ENCODE data around the gene MEF2B. TPM values are rescaled to one million over a fixed set of nuclear protein-coding genes. Genes with fewer than 3 reads are reported as not detected.

The MEF2B gene
- total and polyA plus RNA-seq, 10 of the 15 experiments (the other 5 are each of a cell fraction or from before 2014, with no cell fraction given), result 0.09 to 33.0 (median 8.9) TPM

DNA sequence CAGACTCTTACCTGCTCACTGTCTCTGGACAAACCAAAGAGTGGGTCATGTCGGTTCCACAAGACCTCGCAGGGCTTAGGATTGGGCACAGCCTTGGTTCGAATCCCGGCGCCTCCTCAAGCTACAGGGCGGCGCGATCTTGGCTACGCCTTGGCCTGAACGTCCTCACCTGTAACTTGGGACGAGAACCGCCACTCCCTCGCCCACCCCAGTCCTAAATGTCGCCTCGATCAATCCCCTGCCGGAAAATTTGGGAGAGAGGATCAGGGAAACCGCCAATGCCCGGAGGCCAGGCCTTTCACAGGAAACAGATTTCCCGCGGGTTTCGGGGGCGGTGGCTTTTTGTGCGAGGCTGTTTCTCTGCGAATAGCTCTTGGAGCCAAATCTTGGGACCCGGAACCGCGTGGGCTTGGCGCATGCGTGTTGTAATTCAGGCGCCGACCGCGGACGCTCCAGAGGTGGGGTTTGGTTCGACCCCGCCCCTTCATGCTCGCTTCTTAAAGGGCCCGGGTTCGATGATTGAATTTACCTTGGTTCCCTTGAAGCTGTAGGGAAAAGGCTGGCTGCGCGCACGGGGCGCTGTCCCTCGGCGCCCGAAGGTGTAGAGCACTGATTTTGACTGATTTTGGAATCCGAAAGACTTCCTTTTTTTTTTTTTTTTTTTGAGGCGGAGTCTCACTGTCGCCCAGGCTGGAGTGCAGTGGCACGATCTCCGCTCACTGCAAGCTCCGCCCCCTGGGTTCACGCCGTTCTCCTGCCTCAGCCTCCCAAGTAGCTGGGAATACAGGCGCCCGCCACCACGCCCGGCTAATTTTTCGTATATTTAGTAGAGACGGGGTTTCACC, 33.2 kb upstream of the MEF2B start, which contains the start of gene NR2C2AP (continued):
- TF ChIP-seq, protein P1, sequence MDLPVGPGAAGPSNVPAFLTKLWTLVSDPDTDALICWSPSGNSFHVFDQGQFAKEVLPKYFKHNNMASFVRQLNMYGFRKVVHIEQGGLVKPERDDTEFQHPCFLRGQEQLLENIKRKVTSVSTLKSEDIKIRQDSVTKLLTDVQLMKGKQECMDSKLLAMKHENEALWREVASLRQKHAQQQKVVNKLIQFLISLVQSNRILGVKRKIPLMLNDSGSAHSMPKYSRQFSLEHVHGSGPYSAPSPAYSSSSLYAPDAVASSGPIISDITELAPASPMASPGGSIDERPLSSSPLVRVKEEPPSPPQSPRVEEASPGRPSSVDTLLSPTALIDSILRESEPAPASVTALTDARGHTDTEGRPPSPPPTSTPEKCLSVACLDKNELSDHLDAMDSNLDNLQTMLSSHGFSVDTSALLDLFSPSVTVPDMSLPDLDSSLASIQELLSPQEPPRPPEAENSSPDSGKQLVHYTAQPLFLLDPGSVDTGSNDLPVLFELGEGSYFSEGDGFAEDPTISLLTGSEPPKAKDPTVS (IDR thresholded peaks at IDR 0.05; ENCODE audit: low read depth, low read length), result no peak
- TF ChIP-seq ZNF622 (IDR thresholded peaks at IDR 0.05), result no peak
- TF ChIP-seq SREBF1 (IDR thresholded peaks at IDR 0.05; ENCODE audit: low read length), result no peak
- TF ChIP-seq SUZ12 (IDR thresholded peaks at IDR 0.05; ENCODE audit: unreplicated experiment), result no peak
- TF ChIP-seq MEF2A (IDR thresholded peaks at IDR 0.05; ENCODE audit: insufficient read depth, low read depth, low read length), result no peak
- TF ChIP-seq PML (IDR thresholded peaks at IDR 0.05; ENCODE audit: low read length), result peak; percentile 51; the same call in 1 of the 2 replicates
- no peak for TF ChIP-seq MEF2B (IDR thresholded peaks at IDR 0.05; ENCODE audit: partially characterized antibody, poor library complexity, severe bottlenecking)
- no peak; the same call in 1 of the 2 replicates for TF ChIP-seq IKZF1 (conservative IDR thresholded peaks at IDR 0.05)
- no peak for TF ChIP-seq MYC (IDR thresholded peaks at IDR 0.05; ENCODE audit: insufficient read depth, insufficient read length, insufficient replicate concordance, low read length, severe bottlenecking)
- TF ChIP-seq NR2F1 (conservative IDR thresholded peaks at IDR 0.05), result no peak
- no peak for TF ChIP-seq NFIC (IDR thresholded peaks at IDR 0.05; ENCODE audit: low read depth, low read length)
- TF ChIP-seq DPF2 (IDR thresholded peaks at IDR 0.05), result no peak
- TF ChIP-seq, protein P2, sequence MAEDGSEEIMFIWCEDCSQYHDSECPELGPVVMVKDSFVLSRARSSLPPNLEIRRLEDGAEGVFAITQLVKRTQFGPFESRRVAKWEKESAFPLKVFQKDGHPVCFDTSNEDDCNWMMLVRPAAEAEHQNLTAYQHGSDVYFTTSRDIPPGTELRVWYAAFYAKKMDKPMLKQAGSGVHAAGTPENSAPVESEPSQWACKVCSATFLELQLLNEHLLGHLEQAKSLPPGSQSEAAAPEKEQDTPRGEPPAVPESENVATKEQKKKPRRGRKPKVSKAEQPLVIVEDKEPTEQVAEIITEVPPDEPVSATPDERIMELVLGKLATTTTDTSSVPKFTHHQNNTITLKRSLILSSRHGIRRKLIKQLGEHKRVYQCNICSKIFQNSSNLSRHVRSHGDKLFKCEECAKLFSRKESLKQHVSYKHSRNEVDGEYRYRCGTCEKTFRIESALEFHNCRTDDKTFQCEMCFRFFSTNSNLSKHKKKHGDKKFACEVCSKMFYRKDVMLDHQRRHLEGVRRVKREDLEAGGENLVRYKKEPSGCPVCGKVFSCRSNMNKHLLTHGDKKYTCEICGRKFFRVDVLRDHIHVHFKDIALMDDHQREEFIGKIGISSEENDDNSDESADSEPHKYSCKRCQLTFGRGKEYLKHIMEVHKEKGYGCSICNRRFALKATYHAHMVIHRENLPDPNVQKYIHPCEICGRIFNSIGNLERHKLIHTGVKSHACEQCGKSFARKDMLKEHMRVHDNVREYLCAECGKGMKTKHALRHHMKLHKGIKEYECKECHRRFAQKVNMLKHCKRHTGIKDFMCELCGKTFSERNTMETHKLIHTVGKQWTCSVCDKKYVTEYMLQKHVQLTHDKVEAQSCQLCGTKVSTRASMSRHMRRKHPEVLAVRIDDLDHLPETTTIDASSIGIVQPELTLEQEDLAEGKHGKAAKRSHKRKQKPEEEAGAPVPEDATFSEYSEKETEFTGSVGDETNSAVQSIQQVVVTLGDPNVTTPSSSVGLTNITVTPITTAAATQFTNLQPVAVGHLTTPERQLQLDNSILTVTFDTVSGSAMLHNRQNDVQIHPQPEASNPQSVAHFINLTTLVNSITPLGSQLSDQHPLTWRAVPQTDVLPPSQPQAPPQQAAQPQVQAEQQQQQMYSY (CRISPR knock-in tag; IDR thresholded peaks at IDR 0.05), result no peak
- TF ChIP-seq RAD51 (IDR thresholded peaks at IDR 0.05), result no peak
- TF ChIP-seq, protein P3, sequence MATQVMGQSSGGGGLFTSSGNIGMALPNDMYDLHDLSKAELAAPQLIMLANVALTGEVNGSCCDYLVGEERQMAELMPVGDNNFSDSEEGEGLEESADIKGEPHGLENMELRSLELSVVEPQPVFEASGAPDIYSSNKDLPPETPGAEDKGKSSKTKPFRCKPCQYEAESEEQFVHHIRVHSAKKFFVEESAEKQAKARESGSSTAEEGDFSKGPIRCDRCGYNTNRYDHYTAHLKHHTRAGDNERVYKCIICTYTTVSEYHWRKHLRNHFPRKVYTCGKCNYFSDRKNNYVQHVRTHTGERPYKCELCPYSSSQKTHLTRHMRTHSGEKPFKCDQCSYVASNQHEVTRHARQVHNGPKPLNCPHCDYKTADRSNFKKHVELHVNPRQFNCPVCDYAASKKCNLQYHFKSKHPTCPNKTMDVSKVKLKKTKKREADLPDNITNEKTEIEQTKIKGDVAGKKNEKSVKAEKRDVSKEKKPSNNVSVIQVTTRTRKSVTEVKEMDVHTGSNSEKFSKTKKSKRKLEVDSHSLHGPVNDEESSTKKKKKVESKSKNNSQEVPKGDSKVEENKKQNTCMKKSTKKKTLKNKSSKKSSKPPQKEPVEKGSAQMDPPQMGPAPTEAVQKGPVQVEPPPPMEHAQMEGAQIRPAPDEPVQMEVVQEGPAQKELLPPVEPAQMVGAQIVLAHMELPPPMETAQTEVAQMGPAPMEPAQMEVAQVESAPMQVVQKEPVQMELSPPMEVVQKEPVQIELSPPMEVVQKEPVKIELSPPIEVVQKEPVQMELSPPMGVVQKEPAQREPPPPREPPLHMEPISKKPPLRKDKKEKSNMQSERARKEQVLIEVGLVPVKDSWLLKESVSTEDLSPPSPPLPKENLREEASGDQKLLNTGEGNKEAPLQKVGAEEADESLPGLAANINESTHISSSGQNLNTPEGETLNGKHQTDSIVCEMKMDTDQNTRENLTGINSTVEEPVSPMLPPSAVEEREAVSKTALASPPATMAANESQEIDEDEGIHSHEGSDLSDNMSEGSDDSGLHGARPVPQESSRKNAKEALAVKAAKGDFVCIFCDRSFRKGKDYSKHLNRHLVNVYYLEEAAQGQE (IDR thresholded peaks at IDR 0.05; ENCODE audit: low read depth, low read length), result no peak
- TF ChIP-seq YBX1 (IDR thresholded peaks at IDR 0.05), result no peak
- TF ChIP-seq YY1 (IDR thresholded peaks at IDR 0.05; ENCODE audit: low read depth, low read length), result no peak
- TF ChIP-seq JUND (IDR thresholded peaks at IDR 0.05; ENCODE audit: low read depth, low read length), result no peak
- TF ChIP-seq, protein P4, sequence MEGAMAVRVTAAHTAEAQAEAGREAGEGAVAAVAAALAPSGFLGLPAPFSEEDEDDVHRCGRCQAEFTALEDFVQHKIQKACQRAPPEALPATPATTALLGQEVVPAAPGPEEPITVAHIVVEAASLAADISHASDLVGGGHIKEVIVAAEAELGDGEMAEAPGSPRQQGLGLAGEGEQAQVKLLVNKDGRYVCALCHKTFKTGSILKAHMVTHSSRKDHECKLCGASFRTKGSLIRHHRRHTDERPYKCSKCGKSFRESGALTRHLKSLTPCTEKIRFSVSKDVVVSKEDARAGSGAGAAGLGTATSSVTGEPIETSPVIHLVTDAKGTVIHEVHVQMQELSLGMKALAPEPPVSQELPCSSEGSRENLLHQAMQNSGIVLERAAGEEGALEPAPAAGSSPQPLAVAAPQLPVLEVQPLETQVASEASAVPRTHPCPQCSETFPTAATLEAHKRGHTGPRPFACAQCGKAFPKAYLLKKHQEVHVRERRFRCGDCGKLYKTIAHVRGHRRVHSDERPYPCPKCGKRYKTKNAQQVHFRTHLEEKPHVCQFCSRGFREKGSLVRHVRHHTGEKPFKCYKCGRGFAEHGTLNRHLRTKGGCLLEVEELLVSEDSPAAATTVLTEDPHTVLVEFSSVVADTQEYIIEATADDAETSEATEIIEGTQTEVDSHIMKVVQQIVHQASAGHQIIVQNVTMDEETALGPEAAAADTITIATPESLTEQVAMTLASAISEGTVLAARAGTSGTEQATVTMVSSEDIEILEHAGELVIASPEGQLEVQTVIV (IDR thresholded peaks at IDR 0.05; ENCODE audit: borderline replicate concordance, partially characterized antibody), result no peak
